SKM-1 treated with dmso at 0.1 percent for 144 hours (cell line): Measurements from ENCODE around the gene TM4SF1.

Experiments used
- DNase-seq: peaks from one replicate; lab custom pipeline; 2025; ENCODE audit not compliant: unreplicated experiment; lab: John Stamatoyannopoulos, UW

Gene TM4SF1

GRCh38 chr3:149375501-149376196, 1.8 kb downstream of the TM4SF1 start:
- DNase-seq: no peak

DNA sequence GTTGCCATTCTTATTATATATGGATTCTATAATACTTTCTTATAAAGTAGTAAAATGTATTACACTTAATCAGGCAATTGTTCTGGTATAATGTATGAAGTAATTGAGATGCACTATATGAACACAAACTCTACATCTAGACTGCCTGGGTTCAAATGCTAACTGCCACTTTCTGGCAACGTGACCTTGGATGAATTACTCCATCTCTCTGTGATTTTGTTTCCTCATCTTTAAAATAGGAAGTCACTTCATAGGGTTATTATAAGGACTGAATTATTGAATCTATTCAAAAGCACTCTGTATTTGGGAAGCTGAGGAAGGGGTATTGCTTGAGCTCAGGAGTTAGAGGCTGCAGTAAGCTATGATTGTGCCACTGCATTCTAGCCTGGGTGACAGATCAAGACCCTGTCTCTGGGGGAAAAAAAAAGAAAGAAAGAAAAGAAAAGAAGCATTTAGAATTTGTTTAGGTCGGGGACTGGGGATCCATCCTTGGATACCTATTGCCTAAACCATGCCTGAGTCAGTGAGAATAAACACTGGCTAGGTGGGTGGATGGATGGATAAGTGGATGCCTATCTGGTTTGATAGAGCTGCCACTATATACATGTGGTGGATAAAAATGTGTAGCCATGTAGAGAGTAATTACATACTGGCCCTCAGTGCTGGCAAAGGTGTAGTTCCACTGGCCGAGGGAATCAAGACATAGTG, 2.5 kb downstream of the TM4SF1 start:
- peak; percentile 35 for DNase-seq

DNA sequence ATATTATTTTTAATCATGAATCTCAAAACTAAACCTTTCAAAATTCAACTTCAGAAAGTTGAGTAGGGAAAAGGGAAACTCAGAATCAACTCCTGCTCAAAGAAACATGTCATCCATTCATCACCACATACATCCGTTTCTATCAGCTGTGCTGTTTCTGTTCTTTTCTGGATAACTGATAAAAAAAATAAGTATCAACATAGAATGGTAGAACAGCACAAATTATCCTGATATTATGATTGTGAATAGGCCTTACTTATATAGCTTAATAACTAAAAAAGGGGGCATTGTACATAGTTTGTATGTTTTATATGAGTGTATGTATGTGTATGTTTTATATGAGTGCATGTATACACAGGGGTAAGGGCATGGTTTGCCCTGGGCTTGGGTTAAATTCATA, 3.1 kb downstream of the TM4SF1 start:
- DNase-seq: no peak

- peak; percentile 58 for DNase-seq
Measured at GRCh38 chr3:149373235-149374125, 4.0 kb downstream of the TM4SF1 start.

DNA sequence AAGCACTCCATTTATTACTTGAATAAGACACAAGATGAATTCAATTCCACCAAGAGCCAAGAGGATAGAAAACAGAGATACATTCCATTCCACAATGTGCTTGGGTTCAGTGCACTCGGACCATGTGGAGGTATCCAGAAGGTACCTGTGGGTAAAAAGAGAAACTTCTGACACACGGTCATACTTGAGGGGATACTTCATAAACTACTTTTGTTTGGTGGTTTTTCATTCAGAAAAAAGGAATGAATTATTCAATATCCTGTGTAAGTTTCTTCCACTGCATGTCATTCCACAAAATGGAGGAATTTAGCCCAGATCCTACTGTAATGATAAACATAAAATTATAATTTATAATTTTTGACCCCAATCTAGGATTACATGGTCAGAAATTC, 5.7 kb downstream of the TM4SF1 start:
- DNase-seq: no peak

GRCh38 chr3:149371001-149371722, 6.3 kb downstream of the TM4SF1 start:
- no peak for DNase-seq

- DNase-seq: no peak
Measured at GRCh38 chr3:149369991-149370866, 7.2 kb downstream of the TM4SF1 start.

DNA sequence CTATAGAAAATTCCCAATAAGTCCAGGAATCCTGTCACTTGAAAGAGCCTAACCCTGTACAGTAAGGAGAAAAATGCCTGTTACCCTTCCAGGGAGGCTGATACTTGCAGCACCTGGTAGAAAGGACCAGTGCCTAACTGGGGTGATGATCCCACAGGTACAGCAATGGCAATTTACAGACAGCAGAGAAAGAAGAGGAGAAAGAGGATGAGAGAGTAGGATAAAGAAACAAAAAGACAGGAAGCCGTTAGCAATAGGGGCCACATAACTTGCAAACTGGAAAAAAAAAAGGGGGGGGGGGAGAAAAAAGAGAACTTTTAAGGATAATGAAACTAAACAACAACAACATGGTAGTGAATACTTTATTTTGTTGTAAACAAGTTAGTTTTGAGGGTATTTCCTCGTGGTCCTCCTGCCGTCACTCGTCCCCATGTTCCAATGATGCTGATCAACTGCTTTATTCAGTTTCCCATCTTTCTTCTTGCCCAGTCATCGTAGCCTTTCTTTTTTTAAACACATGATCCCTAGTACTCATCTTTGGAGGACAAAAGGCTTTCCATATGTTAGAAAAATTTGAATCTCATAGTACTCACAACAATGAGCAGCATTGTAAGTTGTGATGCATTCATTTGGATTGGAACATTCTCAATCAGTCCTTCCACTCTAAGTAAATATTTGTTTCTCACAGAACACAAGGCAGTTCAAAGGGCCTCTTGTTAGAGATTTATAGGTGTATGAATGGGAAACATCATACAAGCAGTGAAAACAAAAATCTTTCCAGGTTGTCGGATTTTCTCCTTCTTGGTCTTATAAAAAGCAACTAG, 8.6 kb downstream of the TM4SF1 start:
- DNase-seq: no peak

DNA sequence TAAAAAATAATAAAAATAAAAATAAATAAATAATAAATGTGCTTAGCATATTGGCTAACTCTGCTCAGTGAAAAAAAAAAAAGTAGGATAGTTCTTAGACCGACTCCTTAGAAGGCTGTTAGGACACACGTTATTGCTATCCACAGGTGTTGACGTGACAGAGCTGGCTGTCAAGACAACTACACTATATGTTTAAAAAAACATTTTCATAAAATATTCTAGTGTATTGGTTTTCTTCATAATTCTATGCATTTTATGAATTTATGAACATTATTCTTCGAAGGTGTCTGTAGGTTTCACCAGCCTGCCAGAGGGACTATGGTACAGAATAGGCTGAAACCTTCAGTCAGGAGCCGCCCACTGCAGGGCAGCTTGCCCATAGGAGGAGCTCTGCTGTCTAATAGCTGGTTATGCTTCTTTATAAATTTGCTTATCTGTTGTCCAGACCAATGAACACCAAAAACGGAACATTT, 9.2 kb downstream of the TM4SF1 start:
- DNase-seq: no peak

GRCh38 chr3:149366941-149367840, 10.3 kb downstream of the TM4SF1 start:
- DNase-seq: no peak

DNA sequence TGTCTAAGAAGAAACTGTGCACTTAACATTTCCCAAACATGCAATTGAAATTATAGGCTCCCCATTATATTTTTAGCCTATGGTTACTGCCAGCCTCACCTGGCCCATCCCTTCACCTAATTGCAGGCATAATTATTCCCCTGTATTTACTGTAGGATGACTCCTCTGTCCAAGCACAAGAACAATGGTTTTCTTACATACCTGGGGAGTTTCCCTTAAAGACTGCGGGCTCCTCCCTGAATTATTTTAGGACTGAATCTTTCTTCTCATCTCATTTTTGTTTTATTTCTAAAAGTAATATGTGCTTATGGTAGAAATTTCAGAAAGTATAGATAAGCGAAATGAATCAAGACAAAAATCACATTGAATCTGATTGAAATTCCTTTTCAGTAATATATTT, 11.4 kb downstream of the TM4SF1 start:
- DNase-seq: no peak

DNA sequence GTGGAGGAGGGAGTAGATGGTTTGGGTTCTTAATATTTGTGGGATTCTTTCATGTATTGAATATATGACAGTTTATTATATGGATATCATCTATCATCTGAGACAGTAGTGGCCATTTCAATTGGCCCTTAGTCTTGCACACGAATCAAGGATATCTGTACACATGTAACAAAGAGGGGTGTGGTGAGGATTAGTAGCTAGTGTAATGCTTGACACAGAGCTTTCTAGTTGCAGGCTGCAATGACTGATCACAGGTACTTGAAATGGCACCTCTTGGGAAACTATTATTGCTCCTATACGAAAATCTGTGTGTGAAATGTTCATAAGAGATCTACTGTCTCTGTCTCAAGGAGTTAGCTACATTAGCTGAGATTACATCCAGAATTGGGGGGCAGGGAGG, 12.8 kb downstream of the TM4SF1 start:
- no peak for DNase-seq

DNA sequence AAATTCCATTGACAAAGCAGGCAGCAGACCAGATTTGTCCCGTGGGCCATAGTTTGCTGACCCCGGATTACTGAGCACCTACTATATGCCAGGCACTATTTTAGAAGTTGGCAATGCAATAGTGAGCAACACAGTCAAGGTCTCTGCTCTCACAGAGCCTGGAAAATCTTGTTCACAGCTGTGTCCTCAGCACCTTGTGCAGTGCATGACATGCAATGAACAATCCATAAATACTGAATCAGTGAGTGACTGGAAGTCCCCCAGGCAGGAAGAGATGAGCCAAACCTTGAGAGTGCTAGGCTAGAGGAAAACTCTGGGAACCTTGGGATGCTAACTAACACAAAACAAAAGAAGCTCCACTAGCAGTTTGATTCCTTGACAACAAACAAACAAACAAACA, 14.4 kb downstream of the TM4SF1 start:
- no peak for DNase-seq

DNA sequence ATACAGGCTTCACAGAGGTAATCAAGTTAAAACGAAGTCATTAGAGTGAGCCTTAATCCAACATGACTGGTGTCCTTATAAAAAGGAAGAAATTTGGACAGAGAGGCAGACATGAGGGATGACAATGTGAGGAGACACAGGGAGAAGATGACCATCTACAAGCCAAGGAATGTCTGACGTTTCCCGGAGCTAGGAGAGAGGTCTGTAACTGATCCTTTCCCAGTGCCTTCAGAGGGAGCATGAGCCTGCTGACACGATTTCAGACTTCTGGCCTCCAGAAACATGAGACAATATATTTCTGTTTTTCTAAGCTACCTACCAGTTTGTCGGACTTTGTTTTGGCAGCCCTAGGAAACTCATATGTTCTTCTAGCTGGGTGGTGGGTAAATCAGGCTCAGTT, 15.1 kb downstream of the TM4SF1 start:
- no peak for DNase-seq

GRCh38 chr3:149356630-149357029, 20.8 kb downstream of the TM4SF1 start:
- no peak for DNase-seq

GRCh38 chr3:149356044-149356592, 21.3 kb downstream of the TM4SF1 start:
- no peak for DNase-seq

DNA sequence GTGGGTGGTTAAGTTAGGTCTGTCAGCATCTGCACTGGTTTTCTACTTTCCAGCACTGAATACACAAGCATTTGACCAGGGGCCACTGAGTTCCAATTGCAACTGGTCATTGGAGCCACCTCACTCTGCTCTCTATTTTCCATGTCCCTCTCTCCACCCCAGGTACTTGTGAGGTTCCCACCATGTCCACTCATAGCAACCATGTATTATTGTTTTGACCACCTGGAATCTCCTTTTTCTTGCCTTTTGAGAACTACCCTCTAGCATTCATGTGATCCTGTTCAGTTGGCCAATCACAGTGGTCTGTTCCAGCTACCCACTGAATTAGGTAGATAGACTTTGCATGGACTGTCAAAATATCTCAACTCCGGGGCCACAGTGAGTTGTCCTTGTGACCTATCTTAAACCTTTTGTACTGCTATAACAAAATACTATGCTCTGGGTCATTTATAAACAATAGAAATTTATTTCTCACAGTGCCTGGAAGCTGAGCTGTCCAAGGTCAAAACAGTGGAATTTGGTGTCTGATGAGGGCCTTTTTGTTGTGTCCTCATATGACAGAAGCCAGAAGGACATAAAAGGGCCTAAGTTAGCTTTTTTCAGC, 23.8 kb downstream of the TM4SF1 start:
- no peak for DNase-seq
